Measurements from ENCODE around the gene KRAS.

DNA sequence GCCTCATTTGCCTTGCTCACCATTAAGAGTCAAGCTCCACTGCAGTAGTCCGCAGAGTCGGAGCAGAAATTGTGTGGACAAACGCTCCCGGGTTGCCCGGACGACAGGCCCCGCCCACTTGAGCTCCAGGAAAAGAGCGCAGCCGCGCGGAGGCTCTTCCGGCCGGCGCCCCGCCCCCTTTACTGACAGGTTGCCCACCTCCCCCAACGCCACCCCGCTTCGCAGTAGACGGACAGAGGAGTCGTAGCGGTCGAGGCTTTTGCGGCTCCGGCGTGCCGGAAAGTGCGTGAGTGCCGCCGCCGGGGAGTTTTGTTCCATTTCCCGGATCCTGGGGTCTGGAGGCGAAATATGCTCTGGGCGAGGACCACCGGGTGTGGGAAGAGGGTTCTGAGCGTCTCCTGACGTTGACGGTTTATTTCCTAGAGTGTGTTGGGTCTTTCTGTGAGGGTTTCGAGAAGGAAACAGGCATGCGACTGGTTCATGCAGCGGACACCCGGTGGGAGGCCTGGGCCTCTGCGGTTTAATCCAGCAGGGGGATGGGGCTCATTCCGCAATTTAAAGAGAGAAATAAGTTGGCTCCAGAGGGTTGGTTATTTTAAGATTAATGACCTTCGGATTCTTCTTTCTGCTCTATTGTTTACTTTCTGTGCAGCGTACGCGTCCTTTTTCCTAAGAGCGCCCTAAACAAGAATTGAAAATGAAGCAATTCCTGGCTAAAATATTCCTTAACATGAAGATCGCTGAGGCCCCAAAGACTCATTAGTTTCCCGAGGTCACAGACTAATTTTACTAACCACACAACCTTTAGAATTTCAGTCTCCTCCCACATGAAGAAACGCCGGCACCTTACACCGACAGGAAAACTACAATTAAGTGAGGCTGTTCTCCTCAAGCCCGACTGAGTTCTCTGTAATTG lies 55.4 kb downstream of the KRAS start, which contains the start of the genes DNAI7 and ETFRF1:
- TF ChIP-seq, protein P1, sequence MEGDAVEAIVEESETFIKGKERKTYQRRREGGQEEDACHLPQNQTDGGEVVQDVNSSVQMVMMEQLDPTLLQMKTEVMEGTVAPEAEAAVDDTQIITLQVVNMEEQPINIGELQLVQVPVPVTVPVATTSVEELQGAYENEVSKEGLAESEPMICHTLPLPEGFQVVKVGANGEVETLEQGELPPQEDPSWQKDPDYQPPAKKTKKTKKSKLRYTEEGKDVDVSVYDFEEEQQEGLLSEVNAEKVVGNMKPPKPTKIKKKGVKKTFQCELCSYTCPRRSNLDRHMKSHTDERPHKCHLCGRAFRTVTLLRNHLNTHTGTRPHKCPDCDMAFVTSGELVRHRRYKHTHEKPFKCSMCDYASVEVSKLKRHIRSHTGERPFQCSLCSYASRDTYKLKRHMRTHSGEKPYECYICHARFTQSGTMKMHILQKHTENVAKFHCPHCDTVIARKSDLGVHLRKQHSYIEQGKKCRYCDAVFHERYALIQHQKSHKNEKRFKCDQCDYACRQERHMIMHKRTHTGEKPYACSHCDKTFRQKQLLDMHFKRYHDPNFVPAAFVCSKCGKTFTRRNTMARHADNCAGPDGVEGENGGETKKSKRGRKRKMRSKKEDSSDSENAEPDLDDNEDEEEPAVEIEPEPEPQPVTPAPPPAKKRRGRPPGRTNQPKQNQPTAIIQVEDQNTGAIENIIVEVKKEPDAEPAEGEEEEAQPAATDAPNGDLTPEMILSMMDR (IDR thresholded peaks at IDR 0.05): no peak; the same call in 1 of the 2 replicates
- TF ChIP-seq ZFX (IDR thresholded peaks at IDR 0.05; ENCODE audit: borderline replicate concordance): no peak
